Endothelial cell of umbilical vein (primary cell): ENCODE results near the gene SDF2. TPM values are rescaled to one million over a fixed set of nuclear protein-coding genes. Genes with fewer than 3 reads are reported as not detected.

Experiments
- BruUV-seq: library from RNA; stranded (reverse); fragments of 400-500 nt; replicated peaks from 2 replicates; lab custom pipeline; 2021; lab: Mats Ljungman, UMichigan
- CTCF ChIA-PET: fragments of 300-600, 350-600 bp; sonication (Branson Sonifier 250); formaldehyde crosslinking; loops from one replicate; lab custom pipeline; 2021; ENCODE audit warnings: antibody characterized with exemption, inconsistent platforms; lab: Charles Lee
- POLR2A ChIA-PET: fragments of 300-600, 350-600 bp; sonication (Branson Sonifier 250); formaldehyde crosslinking; loops from one replicate; lab custom pipeline; 2021; ENCODE audit warnings: antibody characterized with exemption, inconsistent platforms; lab: Charles Lee
- DNase-seq: peaks from one replicate; pipeline ENCODE4 v3.0.0-alpha.2; 2011; ENCODE audit warnings: low read depth, low spot score
- FAIRE-seq: peaks from 2 replicates; lab custom pipeline; 2011; peaks lifted over from hg19 to GRCh38; lab: Jason Lieb, UNC
- H2AFZ ChIP-seq: 2 replicates; pipeline ENCODE4 v1.6.0; 2012; ENCODE audit warnings: low read depth, low read length, control low read depth, inconsistent platforms
- H3K27ac ChIP-seq: 2 replicates; pipeline ENCODE4 v1.5.1; 2011; ENCODE audit warnings: low read depth, mild to moderate bottlenecking, control low read depth, low read length, moderate library complexity; ENCODE audit not compliant: insufficient read depth
- H3K27me3 ChIP-seq, 2 experiments: 2 replicates each; pipeline versions ENCODE4 v1.6.0 to v1.6.1; 2011; ENCODE audit warnings: low read length in 2 of 2, mixed read lengths in 1 of 2; ENCODE audit not compliant: control insufficient read depth in 2 of 2, insufficient read depth in 2 of 2
- H3K36me3 ChIP-seq, 2 experiments: 2 replicates in 1 of 2; 3 replicates in 1 of 2; pipeline ENCODE4 v1.5.1; 2011; ENCODE audit warnings: low read length in 2 of 2, mild to moderate bottlenecking in 1 of 2, moderate library complexity in 1 of 2; ENCODE audit not compliant: control insufficient read depth in 2 of 2, insufficient read depth in 2 of 2; ENCODE audit errors: extremely low read depth in 1 of 2
- H3K4me1 ChIP-seq: 3 replicates; pipeline ENCODE4 v1.5.1; 2011; ENCODE audit warnings: mild to moderate bottlenecking, low read length; ENCODE audit not compliant: control insufficient read depth, insufficient read depth; ENCODE audit errors: extremely low read depth
- H3K4me2 ChIP-seq: 2 replicates; pipeline ENCODE4 v1.6.1; 2011; ENCODE audit warnings: low read length, control low read depth, mixed read lengths; ENCODE audit not compliant: insufficient read depth
- H3K4me3 ChIP-seq, 3 experiments: fragments of 200-600 bp in 1 of 3; sonication (generic), shearing (Covaris generic) in 1 of 3; replicated peaks in 1 of 3; 2 replicates each; pipeline ENCODE4 v1.5.1; 2011 to 2016; ENCODE audit warnings: control low read depth in 3 of 3, low read length in 3 of 3, mild to moderate bottlenecking in 2 of 3, inconsistent platforms in 1 of 3, low read depth in 1 of 3, moderate library complexity in 1 of 3; ENCODE audit not compliant: insufficient read depth in 1 of 3
- H3K79me2 ChIP-seq: 2 replicates; pipeline ENCODE4 v1.6.0; 2012; ENCODE audit warnings: low read length, inconsistent platforms; ENCODE audit not compliant: control insufficient read depth, insufficient read depth
- H3K9ac ChIP-seq: replicated peaks from 2 replicates; pipeline ENCODE3; 2011; ENCODE audit warnings: low read length, control low read depth; ENCODE audit not compliant: insufficient read depth; ENCODE audit errors: extremely low read depth
- H3K9me1 ChIP-seq: replicated peaks from 3 replicates; pipeline ENCODE4 v1.6.0; 2011; ENCODE audit warnings: mild to moderate bottlenecking, low read length; ENCODE audit not compliant: control insufficient read depth, insufficient read depth; ENCODE audit errors: extremely low read depth
- H3K9me3 ChIP-seq: replicated peaks from 2 replicates; pipeline ENCODE4 v1.5.1; 2012; ENCODE audit warnings: low read length, inconsistent platforms; ENCODE audit not compliant: control insufficient read depth, insufficient read depth
- H4K20me1 ChIP-seq: replicated peaks from 2 replicates; pipeline ENCODE3; 2011; ENCODE audit warnings: mild to moderate bottlenecking, low read length; ENCODE audit not compliant: control insufficient read depth, insufficient read depth; ENCODE audit errors: extremely low read depth
- CTCF ChIP-seq, 2 donors: IDR thresholded peaks; 1 replicate in 1 of 2; 2 replicates in 1 of 2; pipeline ENCODE4 v1.5.1; 2011; ENCODE audit warnings: low read length in 2 of 2, mild to moderate bottlenecking in 2 of 2, moderate library complexity in 2 of 2, control low read depth in 1 of 2, inconsistent platforms in 1 of 2, low read depth in 1 of 2; ENCODE audit not compliant: insufficient read depth in 1 of 2; ENCODE audit errors: extremely low read depth in 1 of 2
- EZH2 ChIP-seq: IDR thresholded peaks from 2 replicates; pipeline ENCODE4 v1.6.1; 2012; ENCODE audit warnings: borderline replicate concordance, low read depth, mild to moderate bottlenecking, moderate library complexity, low read length, inconsistent platforms; ENCODE audit not compliant: severe bottlenecking
- FOS ChIP-seq: IDR thresholded peaks from 2 replicates; pipeline ENCODE4 v1.6.1; 2011; ENCODE audit warnings: mild to moderate bottlenecking, low read length, moderate library complexity, borderline replicate concordance; ENCODE audit not compliant: insufficient read depth
- GATA2 ChIP-seq: IDR thresholded peaks from 2 replicates; pipeline ENCODE4 v1.7.0; 2011; ENCODE audit warnings: low read depth, mild to moderate bottlenecking, moderate library complexity, mixed read lengths, low read length; ENCODE audit not compliant: insufficient read length, insufficient read depth
- JUN ChIP-seq: IDR thresholded peaks from 2 replicates; pipeline ENCODE4 v1.6.1; 2011; ENCODE audit warnings: borderline replicate concordance, low read depth; ENCODE audit not compliant: insufficient read length, insufficient read depth
- MAX ChIP-seq: IDR thresholded peaks from 2 replicates; pipeline ENCODE4 v1.6.1; 2011; ENCODE audit not compliant: insufficient read depth, insufficient read length
- MYC ChIP-seq: IDR thresholded peaks from one replicate; pipeline ENCODE4 v1.6.1; 2011; ENCODE audit warnings: mild to moderate bottlenecking, low read depth, low read length
- POLR2A ChIP-seq: IDR thresholded peaks from 2 replicates; pipeline ENCODE4 v1.6.1; 2012; ENCODE audit warnings: low read depth, mild to moderate bottlenecking, control low read depth, low read length
- POLR2AphosphoS5 ChIP-seq: IDR thresholded peaks from 2 replicates; pipeline ENCODE4 v1.6.1; 2012; ENCODE audit warnings: low read depth, mild to moderate bottlenecking, control low read depth, low read length, moderate library complexity; ENCODE audit not compliant: insufficient read depth
- dilution Hi-C: fragments of 300-500 bp; cut with MboI; formaldehyde crosslinking; loops from one replicate; pipeline ENCODE4 v1.15.0; 2019; ENCODE audit warnings: low sequenced_read_pairs; ENCODE audit not compliant: extremely low pct_ligation_motif_present
- intact Hi-C: fragments of 100-400 bp; cut with micrococcal nuclease; formaldehyde crosslinking; loops from one replicate; pipeline ENCODE4 v1.10.0; 2022
- polyA plus RNA-seq, 4 experiments: library from polyadenylated mRNA; depleted of rRNA in 3 of 4; stranded (reverse) in 3 of 4; unstranded in 1 of 4; fragments of >200 nt; gene quantifications; 2 replicates each; pipeline versions ENCODE4 v1.2.1 to v1.2.3, GENCODE V29; 2011 to 2012; ENCODE audit warnings: missing spikeins in 1 of 4
- total RNA-seq: library from RNA; stranded (reverse); gene quantifications from 2 replicates; pipeline ENCODE4 v1.2.3, GENCODE V29; 2021

The SDF2 gene
- total and polyA plus RNA-seq, 2 donors (not counting 3 experiments of a cell fraction or from before 2014, with no cell fraction given) = 52.6 to 77.9 TPM

GRCh38 chr17:28700278-28700677 is 38.6 kb upstream of the SDF2 start:
- intact Hi-C loops = no loop called here
- no peaks in the 10 kb centered on the region for H3K9me3 ChIP-seq
- no peak overlapping the region for H3K4me3 ChIP-seq
- TF ChIP-seq MAX = no peak
- DNase-seq (no peak), FAIRE-seq (no peak)
- ChIA-PET CTCF (no interaction called here), POLR2A (no interaction called here)
- H3K9ac ChIP-seq = no peak overlapping the region
- no peak overlapping the region for H3K27ac ChIP-seq
- H3K79me2 ChIP-seq = no peaks in the 10 kb centered on the region
- H3K9me1 ChIP-seq = no peaks in the 10 kb centered on the region
- H2AFZ ChIP-seq = no peak overlapping the region
- no peak overlapping the region for H3K4me2 ChIP-seq
- no peaks in the 10 kb centered on the region for H3K4me1 ChIP-seq
- dilution Hi-C loops = no loop called here
- H3K36me3 ChIP-seq = peaks cover 15 to 76% of the 10 kb centered on the region in 2 experiments
- BruUV-seq = no TSS peak
- no peaks in the 10 kb centered on the region for H4K20me1 ChIP-seq
- H3K27me3 ChIP-seq = no peaks in the 10 kb centered on the region

GRCh38 chr17:28698253-28698941 is 36.7 kb upstream of the SDF2 start:
- no peak for FAIRE-seq
- no peak for DNase-seq
- POLR2A ChIA-PET = no interaction called here

More at GRCh38 chr17:28698253-28698941, 36.7 kb upstream of the SDF2 start:
- Histone ChIP-seq H2AFZ (no peak overlapping the region), H3K27ac (no peak overlapping the region), H4K20me1 (no peaks in the 10 kb centered on the region), H3K79me2 (no peaks in the 10 kb centered on the region), H3K9me3 (no peaks in the 10 kb centered on the region), H3K36me3 (peaks cover 21 to 75% of the 10 kb centered on the region in 2 experiments), H3K4me3 (no peak overlapping the region), H3K9me1 (no peaks in the 10 kb centered on the region), H3K9ac (no peak overlapping the region), H3K4me2 (no peak overlapping the region), H3K4me1 (no peaks in the 10 kb centered on the region), H3K27me3 (no peaks in the 10 kb centered on the region)
- dilution Hi-C loops (no loop called here), intact Hi-C loops (no loop called here)
- CTCF ChIA-PET = interaction anchor here (0.9 kb wide), 1 partner anchor 10 kb away, joined by 3 read pairs; no protein-coding TSS in a partner anchor
- TF ChIP-seq FOS (no peak), EZH2 (no peak), GATA2 (no peak), MAX (no peak), CTCF (IDR thresholded peaks at IDR 0.05; ENCODE audit: extremely low read depth in 1 of 2, insufficient read depth in 1 of 2, low read depth in 1 of 2, low read length in 2 of 2) (no peak), MYC (no peak), POLR2A (no peak), JUN (no peak), POLR2AphosphoS5 (no peak)
- BruUV-seq = no TSS peak
